GM18511 (cell line): Measurements from ENCODE around the gene METTL17.
"Not testable (repeated sequence)": the region's sequence is repeated elsewhere in the genome, so short reads cannot be mapped to it uniquely, and the experiment has no call there.

Experiments used
- ATAC-seq: cut with Tn5 transposase; IDR thresholded peaks from one replicate; pipeline ENCODE4 v1.9.1; 2021; ENCODE audit warnings: mild to moderate bottlenecking, moderate library complexity; ENCODE audit not compliant: unreplicated experiment

The METTL17 gene, protein sequence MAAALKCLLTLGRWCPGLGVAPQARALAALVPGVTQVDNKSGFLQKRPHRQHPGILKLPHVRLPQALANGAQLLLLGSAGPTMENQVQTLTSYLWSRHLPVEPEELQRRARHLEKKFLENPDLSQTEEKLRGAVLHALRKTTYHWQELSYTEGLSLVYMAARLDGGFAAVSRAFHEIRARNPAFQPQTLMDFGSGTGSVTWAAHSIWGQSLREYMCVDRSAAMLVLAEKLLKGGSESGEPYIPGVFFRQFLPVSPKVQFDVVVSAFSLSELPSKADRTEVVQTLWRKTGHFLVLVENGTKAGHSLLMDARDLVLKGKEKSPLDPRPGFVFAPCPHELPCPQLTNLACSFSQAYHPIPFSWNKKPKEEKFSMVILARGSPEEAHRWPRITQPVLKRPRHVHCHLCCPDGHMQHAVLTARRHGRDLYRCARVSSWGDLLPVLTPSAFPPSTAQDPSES

DNA sequence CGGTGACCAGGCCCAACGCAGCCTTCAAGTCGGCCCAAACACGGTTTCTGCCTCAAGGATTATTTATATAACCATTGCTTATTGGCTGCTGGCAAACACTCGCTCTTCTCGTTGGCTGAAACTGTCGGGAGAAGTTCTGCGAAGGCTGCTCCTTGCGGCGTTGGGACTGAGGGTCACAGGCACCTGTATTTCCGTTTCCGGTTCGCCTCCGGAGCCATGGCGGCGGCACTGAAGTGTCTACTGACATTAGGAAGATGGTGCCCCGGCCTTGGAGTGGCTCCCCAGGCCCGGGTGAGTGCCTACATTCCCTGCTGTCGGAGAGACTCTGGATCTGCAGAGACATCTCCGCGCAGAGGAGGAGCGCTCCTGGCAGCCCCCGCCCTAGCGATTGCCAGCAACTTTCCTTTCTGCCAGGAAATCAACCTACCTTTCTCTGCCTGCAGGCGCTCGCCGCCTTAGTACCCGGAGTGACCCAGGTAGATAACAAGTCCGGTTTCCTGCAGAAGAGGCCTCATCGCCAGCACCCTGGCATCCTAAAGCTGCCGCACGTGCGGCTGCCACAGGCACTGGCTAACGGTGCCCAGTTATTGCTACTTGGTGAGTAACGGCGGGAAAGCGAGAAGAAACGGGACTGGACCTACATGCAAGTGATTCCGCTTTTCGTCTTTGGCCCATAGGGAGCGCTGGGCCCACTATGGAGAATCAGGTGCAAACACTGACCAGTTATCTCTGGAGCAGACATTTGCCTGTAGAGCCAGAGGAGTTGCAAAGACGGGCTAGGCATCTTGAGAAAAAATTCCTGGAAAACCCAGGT is at the start of gene METTL17:
TSS of gene METTL17 (plus strand) at position 194 of the 814 bp plus-strand sequence. CDS start at position 217, 23 bp downstream.
- peak; percentile 98 for ATAC-seq

DNA sequence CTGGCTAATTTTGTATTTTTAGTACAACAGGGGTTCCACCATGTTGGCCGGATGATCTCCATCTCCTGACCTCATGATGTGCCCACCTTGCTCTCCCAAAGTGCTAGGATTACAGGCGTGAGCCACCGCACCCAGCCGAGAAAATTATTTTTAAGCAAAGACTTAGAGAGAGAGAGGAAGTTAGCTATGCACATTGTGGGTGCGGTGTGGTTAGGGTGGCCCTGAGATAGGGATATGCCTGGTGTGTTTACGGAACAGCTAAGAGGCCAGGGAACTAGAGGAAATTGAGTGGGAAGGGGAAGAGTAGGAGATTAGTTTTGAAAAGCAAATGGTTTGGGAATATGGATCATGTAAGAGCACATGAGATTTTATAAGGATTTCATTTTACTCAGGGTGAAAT is 44.6 kb upstream of the METTL17 start:
- not testable (repeated sequence) for ATAC-seq

DNA sequence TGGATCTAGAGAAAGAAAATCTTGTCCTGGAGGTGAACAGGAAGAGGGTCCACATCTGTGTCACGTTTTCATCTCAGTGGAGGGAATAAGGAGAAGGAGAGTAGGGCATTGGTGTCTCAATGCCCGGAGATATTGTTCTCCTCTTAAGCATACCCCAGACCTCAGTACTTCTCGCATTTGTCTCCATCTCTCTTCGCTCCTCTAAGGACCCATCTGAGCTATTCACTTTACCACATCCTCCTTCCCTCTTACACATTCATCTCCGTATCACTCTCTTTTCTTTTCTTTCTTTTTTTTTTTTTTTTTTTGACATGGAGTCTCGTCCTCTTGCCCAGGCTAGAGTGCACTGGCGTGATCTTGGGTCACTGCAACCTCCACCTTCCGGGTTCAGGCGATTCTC is 43.1 kb upstream of the METTL17 start:
- ATAC-seq = not testable (repeated sequence)

DNA sequence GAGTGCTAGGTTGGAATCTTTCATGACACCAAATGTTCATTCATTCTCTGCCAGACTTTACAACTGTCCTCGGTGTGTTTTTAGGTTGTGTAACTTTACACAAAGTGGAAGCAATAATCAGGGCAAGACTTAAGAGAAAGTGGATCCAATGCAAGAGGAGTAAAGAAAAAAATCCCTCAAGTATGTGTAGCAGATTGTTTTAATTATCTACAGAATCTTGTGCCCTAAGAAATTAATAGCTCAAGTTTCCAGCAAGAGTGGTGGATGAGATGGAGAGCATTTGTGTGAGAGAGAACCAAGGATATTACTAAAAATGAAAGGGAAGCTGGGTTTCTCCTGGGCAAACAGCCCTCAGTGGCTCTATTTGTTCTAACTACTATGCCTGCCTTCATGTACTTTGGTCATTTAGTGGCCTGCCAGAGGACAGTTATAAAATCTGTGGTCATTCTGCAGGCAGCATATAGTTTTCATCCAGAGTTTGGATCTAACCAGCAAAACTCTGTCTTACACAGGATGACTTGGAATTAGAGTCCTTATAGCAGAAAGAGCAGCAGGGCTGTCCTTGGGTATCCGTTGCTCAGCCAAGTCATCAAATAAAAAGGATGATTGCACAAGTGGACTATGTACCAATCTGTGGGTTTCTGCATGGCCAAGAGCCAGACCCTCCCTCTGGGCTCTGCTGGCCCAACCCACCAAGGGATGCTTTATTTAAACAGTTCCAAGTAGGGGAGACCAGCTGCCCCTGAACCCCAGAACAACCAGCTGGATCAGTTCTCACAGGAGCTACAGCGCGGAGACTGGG is 34.8 kb upstream of the METTL17 start, which contains the start of gene RNASE2:
TSS of gene RNASE2 (plus strand) at position 752 of the 802 bp plus-strand sequence. CDS start 285 bp downstream, outside the sequence.
- ATAC-seq = not testable (repeated sequence)

DNA sequence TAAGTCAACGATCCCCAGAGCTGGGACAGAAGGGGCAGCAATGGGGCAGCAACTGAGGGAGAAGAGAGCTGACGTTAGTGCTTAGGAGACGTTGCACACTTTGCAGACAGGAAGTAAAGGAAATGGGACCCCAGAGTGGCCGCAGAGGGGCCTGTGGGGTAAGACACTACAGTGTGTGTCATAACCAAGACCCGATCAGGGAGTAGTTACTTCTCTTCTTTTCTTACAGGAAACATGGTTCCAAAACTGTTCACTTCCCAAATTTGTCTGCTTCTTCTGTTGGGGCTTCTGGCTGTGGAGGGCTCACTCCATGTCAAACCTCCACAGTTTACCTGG is 34.3 kb upstream of the METTL17 start:
- not testable (repeated sequence) for ATAC-seq

DNA sequence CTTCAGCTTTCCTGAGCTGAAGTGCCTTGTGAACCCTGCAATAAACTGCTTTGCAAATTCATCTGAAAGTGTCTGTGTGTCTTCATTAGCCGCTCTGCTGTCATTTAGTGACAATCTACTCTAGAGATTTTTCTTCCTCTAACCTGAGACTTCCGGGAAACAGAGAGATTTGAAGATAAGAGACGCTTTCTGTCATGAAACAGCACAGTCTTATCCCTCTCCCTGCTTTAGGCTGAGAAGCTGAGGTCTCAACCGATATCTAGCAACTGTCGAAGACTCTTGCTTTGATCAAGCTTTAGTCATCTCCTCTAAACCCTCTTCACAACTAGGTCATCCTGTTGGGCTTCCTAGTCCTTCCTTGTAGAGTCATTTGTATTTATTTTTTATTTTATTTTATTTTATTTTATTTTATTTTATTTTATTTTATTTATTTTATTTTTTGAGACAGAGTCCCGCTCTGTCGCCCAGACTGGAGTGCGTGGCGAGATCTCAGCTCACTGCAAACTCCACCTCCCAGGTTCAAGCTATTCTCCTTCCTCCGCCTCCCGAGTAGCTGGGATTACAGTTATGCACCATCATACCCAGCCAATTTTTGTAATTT is 33.3 kb upstream of the METTL17 start:
- ATAC-seq = no peak

DNA sequence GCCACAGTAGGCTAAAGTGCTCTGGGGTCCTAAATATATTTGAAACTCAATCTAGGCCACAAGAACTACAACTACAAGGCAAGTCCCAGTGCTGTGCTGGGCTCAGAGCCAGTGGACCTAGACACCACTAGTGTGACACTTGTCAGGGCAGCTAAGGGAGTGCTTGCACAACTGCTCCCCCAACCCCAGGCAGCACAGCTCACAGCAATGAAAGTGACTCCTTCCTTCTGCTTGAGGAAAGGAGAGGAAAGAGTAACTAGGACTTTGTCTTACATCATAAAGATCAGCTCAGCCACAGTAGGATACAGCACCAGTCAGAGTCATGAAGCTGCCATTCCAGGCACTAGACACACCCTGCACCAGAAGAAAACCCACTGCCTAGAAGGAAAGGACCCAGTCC is 30.8 kb upstream of the METTL17 start:
- not testable (repeated sequence) for ATAC-seq

DNA sequence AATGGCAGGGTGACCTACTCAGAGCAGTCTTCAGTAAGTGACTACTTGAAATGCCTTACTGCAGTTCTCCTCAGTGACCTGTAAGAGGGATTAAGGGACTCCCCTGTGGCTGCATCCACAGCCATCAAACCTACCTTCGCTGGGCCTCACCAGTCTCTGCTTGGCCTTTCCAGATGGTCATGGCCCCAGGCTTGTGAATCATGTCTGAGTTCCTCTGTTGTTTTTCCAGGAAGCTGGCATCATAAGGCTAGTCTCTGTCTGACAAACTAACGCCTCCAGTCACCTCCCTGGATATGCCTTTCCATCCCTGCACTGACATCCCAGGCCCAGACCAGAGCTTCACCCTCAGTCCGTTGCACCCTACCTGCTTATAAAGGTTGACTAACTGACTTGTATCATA is 20.4 kb upstream of the METTL17 start:
- no peak for ATAC-seq

DNA sequence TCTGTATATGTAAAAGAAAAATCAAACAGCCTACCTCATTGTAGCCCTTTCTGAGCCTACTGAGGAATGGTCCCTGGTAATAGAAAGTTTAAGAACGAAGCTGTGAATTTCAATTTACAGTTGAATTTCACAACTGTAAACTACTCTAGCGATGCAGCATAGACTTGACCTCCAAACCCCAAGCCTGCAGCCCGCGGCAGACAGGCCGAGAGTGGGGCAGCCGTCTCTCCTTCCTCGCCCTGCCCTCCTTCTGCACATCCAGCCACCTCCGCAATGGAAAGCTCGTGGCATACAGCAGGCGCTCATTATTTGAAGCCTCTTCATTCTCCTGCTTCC is 19.2 kb upstream of the METTL17 start:
- ATAC-seq = peak; percentile 4

DNA sequence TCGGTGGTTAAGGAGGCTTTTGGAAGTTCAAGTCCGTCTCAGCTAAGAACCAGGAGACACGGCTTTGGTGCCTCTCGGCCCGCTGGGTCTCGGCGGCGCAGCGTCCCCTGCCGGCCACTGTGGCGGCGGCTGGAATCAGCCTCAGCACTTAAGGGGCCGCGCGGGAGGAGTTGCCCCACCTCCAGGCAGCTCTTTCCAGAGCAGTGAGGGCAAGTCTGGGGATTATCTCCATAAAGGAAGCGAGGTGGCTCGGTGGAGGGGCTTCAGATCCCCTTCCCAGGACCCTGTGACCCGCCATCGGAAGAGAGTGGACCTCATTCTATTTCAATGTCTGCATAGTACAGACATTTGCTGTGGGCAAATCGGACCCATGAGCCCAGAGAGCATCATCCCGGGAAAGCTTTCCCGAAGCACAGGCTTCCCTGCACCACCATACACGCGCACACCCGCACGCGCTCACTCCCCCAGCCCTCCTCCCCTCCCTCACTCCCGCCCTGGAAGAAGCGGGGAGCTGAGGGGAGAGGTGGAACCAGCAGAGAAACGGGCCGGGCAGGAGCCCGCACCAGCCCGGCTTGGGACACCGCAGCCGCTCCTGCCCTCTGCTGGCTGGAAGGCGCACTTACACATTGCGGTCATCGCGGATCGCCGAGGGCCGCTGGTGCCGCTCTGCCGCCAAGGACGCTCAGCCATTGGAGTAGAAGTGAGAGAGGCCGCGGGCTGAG is 18.6 kb upstream of the METTL17 start:
- peak; percentile 96 for ATAC-seq

DNA sequence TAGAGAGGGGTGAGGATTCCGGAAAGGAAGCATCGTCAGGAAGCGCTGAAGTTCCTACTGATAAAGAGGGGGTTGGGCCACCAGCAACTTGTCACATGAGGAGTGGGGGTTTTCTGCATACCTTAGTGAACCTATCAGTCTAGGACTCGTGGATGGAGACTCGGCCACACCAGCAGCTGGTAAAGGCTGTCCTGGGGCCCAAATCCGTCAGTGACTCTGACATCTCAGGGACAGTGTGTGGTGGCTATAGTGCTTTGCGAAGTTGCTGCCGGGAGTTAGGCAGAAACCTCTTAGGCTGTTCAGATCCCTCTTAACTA is 18.1 kb upstream of the METTL17 start:
- peak; percentile 47 for ATAC-seq

DNA sequence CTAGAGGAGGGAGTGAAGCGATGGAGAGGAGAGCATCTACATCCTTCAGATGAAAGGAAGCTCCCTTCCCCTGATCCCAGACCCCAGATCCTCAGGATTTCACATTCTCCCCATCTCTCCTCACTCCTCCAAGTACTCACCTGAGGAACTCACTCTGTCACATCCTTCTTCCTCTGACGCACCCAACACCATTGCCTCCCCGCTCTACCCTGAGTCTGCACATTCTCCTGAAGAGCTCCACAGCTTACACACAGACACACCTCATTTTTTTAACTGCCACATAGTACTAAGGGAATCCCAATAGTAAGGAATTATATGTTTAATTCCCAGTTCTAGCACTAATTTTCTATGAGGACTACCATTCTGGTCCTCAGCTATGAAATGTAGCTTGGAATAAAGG is 16.3 kb upstream of the METTL17 start:
- no peak for ATAC-seq

DNA sequence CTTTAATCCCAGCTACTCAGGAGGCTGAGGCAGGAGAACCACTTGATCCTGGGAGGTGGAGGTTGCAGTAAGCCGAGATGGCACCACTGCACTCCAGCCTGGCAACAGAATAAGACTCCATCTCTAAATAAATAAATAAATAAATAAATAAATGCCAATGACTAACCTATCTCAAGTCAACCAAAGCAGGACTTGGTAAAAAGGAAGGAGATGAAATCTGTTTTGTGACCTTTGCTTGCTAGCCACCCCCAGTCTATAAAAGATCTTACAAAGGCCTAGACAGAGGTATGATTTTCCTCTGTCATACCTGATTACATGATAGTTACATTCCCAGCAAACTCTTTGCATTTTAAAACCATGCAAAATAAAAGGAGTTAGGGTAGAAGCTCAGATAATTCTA is 13.5 kb upstream of the METTL17 start:
- ATAC-seq = no peak

DNA sequence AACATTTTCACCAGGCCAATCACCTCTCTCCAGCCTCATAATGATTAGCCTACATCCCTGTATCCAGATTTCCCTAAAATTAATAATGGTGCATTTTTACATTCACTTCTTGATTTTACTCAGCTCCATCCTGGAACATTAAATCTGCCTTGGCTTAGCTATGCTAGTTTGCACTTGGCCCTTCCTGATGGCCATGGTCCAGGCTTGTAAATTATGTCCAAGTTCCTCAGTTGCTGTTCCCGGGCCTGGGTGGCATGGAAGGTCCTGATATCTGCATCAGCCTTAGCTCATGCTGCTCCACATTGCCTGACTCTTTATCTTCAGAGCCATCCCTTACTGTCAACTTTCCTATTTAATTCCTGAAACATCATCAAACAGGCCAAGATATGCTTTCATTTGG is 11.1 kb upstream of the METTL17 start:
- no peak for ATAC-seq

DNA sequence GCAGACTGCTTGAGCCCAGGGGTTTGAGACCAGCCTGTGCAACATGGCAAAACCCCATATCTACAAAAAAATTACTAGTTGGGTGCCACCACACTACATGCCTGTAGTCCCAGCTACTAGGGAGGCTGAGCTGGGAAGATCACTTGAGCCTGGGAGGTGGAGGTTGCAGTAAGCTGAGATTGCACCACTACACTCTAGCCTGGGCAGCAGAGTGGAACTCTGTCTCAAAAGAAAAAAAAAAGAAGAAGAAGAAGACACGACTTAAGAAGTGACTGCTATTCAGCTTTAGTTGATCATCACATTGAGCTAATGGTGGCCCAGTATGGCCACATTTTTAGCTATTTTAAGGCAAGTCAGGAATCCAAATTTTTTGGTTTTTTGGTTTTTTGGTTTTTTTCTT is 8.9 kb upstream of the METTL17 start:
- no peak for ATAC-seq

DNA sequence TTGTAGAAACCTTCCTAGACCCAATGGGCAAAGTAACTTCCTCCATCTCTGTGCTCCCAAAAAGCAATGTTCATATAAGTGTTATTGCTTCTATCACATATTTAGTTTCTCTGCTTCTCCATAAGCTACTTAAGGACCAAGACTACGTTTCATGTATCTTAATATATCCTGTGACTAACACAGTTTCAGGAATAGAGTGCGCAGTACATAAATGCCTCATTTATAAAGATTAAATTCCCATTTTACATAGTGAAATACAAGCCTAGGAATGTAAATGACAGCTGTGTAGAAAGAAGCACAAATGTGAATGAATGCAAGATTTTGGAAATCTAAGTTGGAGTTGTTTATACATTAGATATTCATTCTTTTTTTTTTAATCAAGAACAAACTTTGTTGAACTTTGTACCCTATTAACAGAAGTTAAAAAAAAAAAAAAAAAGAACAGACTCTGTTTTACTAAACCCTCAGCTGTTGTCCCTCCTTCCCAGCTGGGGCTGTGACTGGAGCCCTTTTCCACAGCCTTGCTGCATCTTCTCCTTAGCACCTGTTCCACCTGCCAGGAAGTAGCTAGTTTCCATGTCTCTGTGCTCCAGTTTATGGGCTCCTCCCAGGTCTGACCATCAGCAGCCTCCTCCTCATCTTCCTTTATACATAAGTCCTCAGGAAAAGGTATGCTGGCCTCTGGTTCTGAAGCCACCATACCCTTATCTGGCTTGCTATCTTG is 7.0 kb upstream of the METTL17 start:
- ATAC-seq = no peak

DNA sequence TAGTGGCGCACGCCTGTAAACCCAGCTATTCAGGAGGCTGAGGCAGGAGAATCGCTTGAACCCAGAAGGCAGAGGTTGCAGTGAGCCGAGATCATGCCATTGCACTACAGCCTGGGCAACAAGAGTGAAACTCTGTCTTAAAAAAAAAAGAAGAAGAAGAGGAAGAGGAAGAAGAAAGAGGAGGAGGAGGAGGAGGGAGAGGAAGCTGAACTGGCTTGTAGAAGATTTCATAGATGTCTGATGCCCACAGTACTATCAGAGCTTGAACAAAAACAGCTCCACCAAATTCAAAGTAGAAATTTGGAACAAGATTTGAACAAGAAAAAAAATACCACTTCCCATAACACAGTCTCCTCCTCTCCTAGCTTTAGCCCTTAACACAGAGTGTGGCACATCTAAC is 4.1 kb upstream of the METTL17 start:
- ATAC-seq = not testable (repeated sequence)

DNA sequence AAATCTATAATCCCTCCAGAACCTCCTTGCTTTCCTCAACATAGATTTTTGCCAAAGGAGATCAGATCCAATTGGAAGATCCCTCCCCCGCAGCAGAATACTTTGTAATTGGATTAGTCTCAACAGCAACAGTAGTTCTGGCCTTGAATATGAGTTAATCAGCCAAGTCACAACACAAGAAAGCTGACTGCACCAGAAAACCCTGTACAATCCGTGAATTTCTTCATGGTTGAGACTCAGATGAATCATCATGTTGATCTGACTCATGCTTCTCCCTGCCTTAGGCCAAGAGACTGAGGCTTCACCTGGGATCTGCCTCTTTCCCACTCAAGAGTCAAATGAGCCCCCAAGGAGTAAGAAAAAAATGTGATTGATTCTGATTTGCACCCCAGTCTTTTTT is 3.0 kb upstream of the METTL17 start:
- ATAC-seq = no peak

DNA sequence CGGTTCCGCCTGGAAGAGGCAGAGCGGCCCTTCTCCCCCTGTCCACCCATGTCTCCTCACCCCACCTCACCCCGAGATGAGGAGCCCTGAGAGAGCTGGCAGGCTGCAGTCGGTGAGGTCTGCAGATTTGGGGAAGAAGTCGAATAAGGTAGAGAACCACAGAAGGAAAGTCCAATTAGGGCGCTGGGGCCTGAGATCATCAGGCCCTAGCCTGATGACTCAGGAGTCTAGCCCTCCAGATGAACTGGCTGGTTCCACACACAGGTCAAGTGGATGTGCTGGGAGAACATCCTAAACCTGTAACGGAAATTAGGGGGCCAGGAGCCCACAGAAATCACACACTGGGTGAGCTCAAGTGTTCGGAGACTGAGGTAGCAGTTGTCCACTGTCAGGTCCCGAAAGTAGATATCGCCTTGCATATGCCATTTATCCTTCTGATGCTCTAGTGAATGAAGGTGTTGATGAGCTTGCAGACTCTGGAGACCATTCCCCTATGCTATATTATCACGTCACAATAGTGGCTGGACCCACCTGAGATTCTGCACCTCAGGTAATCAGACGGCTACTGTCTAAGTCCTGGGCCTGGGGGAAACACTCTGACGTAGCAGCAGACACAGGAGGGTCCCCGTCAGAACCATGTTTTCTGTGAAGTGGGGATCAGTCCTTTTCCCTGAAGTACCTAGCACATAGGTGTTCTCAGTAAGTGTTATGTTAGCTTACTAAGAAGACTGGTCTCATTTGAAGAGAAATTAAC is 886 bp upstream of the METTL17 start:
- ATAC-seq = no peak
